Spinal cord (tissue), 10 donors: Measurements from ENCODE around the gene ARHGEF2. TPM values are rescaled to one million over a fixed set of nuclear protein-coding genes. Genes with fewer than 3 reads are reported as not detected.

Source experiments
- DNase-seq, 6 donors: peaks; one replicate each; pipeline versions ENCODE4 v3.0.0 to v3.0.0-alpha.2; 2013 to 2015; ENCODE audit warnings: low spot score in 6 of 6, low read depth in 4 of 6
- H3K27ac ChIP-seq: one replicate; pipeline ENCODE4 v1.5.1; 2013; ENCODE audit warnings: low read depth, low read length, control low read depth
- H3K27me3 ChIP-seq: one replicate; pipeline ENCODE4 v1.6.1; 2013; ENCODE audit warnings: low read length; ENCODE audit not compliant: control insufficient read depth, insufficient read depth
- H3K36me3 ChIP-seq: one replicate; pipeline ENCODE4 v1.6.1; 2013; ENCODE audit warnings: low read length; ENCODE audit not compliant: control insufficient read depth, insufficient read depth
- H3K4me1 ChIP-seq: one replicate; pipeline ENCODE4 v1.6.1; 2013; ENCODE audit warnings: low read length; ENCODE audit not compliant: control insufficient read depth, insufficient read depth
- H3K4me3 ChIP-seq: one replicate; pipeline ENCODE4 v1.5.1; 2013; ENCODE audit warnings: low read depth, low read length, control low read depth
- H3K9me3 ChIP-seq: one replicate; pipeline ENCODE4 v1.6.1; 2013; ENCODE audit warnings: low read length; ENCODE audit not compliant: control insufficient read depth, insufficient read depth
- WGBS: methylation state at CpG from one replicate; pipeline ENCODE4 v1.1.5; 2013; ENCODE audit warnings: missing lambda C conversion rate; ENCODE audit not compliant: insufficient coverage; 5-methylcytosine and 5-hydroxymethylcytosine counted together
- polyA plus RNA-seq, 2 donors: library from polyadenylated mRNA; unstranded; fragments of 120-200 nt; gene quantifications; one replicate each; pipeline ENCODE4 v1.2.1, GENCODE V29; 2013; ENCODE audit not compliant: insufficient read length in 2 of 2
- total RNA-seq, 2 donors: library from RNA; depleted of rRNA in 1 of 2; stranded (reverse); fragments of 120-200 nt in 1 of 2; fragments of >200 nt in 1 of 2; gene quantifications; one replicate each; pipeline versions ENCODE4 v1.2.3 to v1.2.4, GENCODE V29; 2013 to 2014
- donor health status: healthy.

ARHGEF2 gene
- total and polyA plus RNA-seq, 4 donors: 62.1 to 95.5 (median 74.8) TPM

DNA sequence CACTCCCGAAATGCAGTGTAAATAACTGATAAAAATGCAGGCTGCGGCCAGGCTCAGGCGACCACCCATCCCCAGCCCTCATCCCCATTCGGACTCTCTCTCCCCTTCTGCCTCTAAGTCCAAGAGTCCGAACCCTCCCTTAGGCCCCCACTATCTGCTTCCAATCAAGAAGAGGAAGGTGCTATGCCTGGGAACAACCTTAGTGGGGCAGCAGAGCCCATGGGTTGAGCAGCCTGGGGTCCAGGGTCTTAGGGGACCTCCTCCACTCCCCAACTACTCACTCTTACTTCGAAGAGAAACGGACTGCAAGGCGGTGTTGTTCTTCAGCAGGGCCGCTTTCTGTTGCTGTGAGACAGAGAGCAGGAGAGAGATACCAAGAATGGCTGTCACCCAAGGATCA is 12.2 kb downstream of the ARHGEF2 start:
- WGBS: 86% methylated on average over 6 of the region's 9 CpGs
- Histone ChIP-seq H3K27me3 (no peaks in the 10 kb centered on the region), H3K36me3 (peaks cover 82% of the 10 kb centered on the region), H3K4me1 (peaks cover 63% of the 10 kb centered on the region), H3K4me3 (no peak overlapping the region), H3K9me3 (no peaks in the 10 kb centered on the region), H3K27ac (no peak overlapping the region)
- DNase-seq: no peak

DNA sequence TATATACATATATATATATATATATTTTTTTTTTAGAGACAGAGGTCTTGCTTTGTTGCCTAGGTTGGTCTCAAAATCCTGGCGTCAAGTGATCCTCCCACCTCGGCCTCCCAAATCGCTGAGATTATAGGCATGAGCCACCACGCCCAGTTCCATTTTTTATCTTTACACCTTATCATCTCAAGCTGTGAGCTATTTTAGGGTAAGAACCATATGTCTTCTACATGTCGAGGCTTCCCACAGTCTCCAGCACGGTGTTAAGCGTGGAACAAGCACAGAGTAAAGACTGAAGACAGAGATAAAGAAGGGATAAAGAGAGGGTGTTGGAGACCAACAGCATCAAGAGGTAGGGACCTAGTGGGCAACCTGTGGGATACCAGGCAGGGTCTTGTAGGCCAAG is 14.2 kb downstream of the ARHGEF2 start:
- Histone ChIP-seq H3K4me3 (no peak overlapping the region), H3K9me3 (no peaks in the 10 kb centered on the region), H3K4me1 (peaks cover 47% of the 10 kb centered on the region), H3K27ac (no peak overlapping the region), H3K36me3 (peaks cover 91% of the 10 kb centered on the region), H3K27me3 (no peaks in the 10 kb centered on the region)
- no peak for DNase-seq
- 100% methylated on average over 3 of the region's 7 CpGs for WGBS

DNA sequence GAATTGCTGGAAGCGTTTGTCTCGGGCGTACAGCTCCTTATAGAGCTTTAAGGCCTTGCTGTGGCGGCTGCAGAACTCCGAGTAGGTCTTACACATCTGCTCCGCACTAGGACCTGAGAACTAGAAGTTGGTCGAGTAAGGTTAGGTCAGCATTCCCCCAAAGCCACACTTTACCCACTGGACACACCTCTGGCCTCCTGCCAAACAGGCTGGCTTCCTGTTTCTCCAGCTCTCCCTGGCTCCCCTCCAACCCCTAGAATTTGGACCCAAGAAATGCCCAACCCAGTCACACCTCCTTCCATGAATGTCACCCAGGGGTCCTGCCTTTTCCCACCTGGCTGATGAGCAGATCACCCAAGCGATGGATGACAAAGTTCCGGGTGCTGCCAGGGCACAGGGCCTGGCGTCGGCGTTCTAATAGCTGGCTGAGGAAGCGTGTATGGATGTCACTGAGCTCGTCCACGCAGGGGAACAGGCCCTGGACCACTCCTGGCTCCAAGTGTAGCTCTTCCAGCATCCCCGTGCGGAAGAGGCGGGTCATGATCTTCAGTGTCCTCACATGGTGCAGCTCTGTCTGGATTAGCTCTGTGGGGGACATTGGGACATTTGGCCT is 15.6 kb downstream of the ARHGEF2 start:
- H3K4me1 ChIP-seq: peaks cover 32% of the 10 kb centered on the region
- H3K4me3 ChIP-seq: no peak overlapping the region
- WGBS: 94% methylated on average over 16 of the region's 18 CpGs
- no peaks in the 10 kb centered on the region for H3K9me3 ChIP-seq
- no peaks in the 10 kb centered on the region for H3K27me3 ChIP-seq
- H3K27ac ChIP-seq: no peak overlapping the region
- peaks cover 93% of the 10 kb centered on the region for H3K36me3 ChIP-seq
- no peak for DNase-seq

DNA sequence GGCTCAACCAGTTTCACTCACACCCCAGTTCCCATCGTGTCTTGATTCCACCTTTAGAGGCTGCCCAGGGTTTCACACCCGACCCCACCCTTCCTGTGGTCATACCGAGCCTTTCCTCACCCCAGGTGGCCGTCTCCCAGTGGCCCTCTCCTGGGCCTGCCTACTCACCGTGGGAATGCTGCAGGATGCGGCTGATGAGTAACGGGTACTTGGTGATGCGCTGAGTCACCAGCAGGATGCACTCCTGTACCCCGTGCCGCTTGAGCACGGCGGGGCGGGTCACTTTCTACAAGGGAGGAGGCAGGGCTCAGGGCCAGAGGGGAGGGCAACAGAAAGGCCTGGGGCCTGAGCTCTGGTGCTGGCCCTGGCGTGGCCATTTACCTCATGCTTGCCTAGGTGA is 16.4 kb downstream of the ARHGEF2 start:
- peaks cover 91% of the 10 kb centered on the region for H3K36me3 ChIP-seq
- DNase-seq: no peak
- H3K4me1 ChIP-seq: peaks cover 25% of the 10 kb centered on the region
- no peaks in the 10 kb centered on the region for H3K27me3 ChIP-seq
- no peak overlapping the region for H3K27ac ChIP-seq
- WGBS: 82% methylated on average over 14 of the region's 14 CpGs
- no peak overlapping the region for H3K4me3 ChIP-seq
- no peaks in the 10 kb centered on the region for H3K9me3 ChIP-seq

DNA sequence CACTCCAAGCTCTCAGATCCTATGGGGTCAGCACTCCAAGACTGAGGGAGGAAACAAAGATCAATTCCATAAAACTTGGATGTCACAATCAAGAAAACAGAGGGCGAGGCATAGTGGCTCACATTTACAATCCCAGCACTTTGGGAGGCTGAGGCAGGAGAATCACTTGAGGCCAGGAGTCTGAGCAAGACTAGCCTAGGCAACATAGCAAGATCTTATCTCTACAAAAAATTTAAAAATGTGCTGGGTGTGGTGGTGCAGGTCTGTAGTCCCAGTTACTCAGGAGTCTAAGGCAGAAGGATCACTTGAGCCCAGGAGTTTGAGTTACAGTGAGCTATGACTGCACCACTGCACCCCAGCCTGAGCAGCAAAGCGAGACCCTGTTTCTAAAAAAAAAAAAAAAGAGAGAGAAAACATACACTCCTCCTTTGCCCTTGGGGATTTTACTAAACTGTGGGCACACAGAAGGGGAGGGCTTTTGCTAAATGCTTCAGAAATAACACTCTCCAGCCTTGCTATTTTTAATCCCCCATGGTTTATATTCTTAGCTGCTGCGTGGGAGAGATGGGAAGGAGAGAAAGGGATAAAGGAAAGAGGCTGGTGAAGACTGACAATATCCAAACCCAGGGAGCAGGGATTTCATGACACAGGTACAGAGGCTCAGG is 18.1 kb downstream of the ARHGEF2 start:
- H3K4me1 ChIP-seq: peaks cover 16% of the 10 kb centered on the region
- no peak for DNase-seq
- H3K36me3 ChIP-seq: peaks cover 90% of the 10 kb centered on the region
- H3K27ac ChIP-seq: no peak overlapping the region
- no peaks in the 10 kb centered on the region for H3K27me3 ChIP-seq
- WGBS: no CpG with 5 or more reads among the region's 3 CpGs
- H3K9me3 ChIP-seq: no peaks in the 10 kb centered on the region
- H3K4me3 ChIP-seq: no peak overlapping the region

DNA sequence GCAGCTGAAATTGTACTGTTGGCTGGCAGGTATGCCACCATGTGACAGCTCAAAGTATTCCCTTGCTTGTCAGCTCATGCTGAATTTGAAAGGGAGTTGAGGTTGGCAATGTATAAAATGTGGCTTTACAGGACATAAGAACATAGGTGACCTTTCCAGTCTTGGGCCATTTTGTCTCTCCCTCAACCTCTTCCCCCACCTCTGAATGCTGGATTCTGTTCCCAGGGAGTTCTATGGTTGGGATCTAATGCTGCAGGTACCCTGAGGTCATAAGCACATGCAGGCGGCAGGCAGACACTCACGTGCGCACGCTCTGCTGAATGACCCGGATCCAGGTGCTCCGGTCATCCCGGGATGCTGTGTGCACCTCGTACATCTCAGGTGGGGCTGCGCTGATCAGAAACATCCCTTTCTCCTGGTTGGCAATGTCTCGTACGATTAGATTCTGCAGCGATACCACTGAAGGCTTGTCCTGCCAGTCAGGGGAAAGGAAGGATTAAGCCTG is 20.9 kb downstream of the ARHGEF2 start:
- Histone ChIP-seq H3K27ac (no peak overlapping the region), H3K4me1 (peaks cover 11% of the 10 kb centered on the region), H3K4me3 (no peak overlapping the region), H3K27me3 (no peaks in the 10 kb centered on the region), H3K36me3 (peaks cover 87% of the 10 kb centered on the region), H3K9me3 (no peaks in the 10 kb centered on the region)
- WGBS: 94% methylated on average over 12 of the region's 12 CpGs
- DNase-seq: no peak

DNA sequence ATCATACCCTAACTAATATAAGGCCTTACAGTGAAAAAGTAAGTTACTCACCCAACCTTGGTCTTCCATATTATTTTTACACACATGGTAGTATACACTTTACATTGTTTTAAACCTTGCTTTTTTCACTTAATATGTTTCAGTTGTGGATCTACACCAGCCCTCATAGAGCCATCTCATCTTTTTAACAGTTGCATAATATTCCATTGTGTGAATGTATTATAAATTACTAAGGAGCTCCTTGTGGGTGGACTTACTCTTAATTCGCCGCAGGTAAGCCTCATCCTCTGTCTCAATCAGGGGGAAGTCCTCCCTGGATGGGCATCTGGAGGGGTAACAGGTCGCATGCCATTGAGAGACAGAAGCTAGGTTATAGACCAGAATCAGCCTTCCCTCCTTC is 23.7 kb downstream of the ARHGEF2 start:
- no peak overlapping the region for H3K4me3 ChIP-seq
- DNase-seq: no peak
- H3K36me3 ChIP-seq: peaks cover 85% of the 10 kb centered on the region
- H3K27me3 ChIP-seq: no peaks in the 10 kb centered on the region
- WGBS: 90% methylated on average over 3 of the region's 3 CpGs
- H3K4me1 ChIP-seq: no peaks in the 10 kb centered on the region
- H3K9me3 ChIP-seq: no peaks in the 10 kb centered on the region
- no peak overlapping the region for H3K27ac ChIP-seq

- no peaks in the 10 kb centered on the region for H3K4me1 ChIP-seq
- H3K9me3 ChIP-seq: no peaks in the 10 kb centered on the region
- H3K36me3 ChIP-seq: peaks cover 87% of the 10 kb centered on the region
- DNase-seq: no peak
- H3K27me3 ChIP-seq: no peaks in the 10 kb centered on the region
- H3K4me3 ChIP-seq: no peak overlapping the region
- 98% methylated on average over 13 of the region's 13 CpGs for WGBS
- H3K27ac ChIP-seq: no peak overlapping the region
These were observed 25.8 kb downstream of the ARHGEF2 start for GRCh38 chr1:155952505-155952890.

DNA sequence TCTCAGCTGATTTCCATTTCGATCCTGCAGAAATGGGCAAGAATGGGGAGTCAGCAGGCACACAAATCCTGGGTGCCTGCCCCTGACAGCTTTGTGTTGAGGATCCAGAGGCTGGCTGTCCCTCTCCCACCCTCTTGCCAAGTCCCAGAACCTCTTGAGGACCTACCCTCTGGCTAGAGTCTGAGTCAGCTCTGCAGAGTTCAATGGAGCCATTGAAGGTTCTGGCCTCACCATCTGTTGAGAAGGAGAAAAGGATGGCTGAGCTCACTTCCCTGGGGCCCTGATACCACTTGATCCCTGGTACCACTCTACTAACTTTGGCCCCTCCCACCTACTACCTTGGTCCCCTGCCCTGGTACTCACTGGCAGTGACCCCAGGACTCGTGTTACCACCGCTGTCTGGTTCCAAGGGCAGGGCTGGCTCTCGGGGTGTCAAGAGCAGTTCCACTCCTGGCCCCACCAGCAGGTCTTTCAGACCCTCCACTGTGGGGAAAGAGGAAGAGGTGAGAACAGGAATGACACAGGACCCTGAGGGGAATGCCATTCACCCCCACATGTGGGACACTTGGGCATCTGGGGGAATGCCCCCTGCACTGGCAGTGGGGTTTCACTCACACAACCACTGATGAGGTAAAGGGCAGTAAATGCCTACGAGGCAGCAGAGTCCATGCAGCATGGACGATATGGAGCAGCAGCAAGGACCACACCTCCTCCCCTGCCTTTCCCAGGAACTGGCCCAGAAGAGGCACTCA is 26.4 kb downstream of the ARHGEF2 start:
- no peak for DNase-seq
- no peaks in the 10 kb centered on the region for H3K4me1 ChIP-seq
- no peak overlapping the region for H3K27ac ChIP-seq
- no peak overlapping the region for H3K4me3 ChIP-seq
- no peaks in the 10 kb centered on the region for H3K9me3 ChIP-seq
- H3K27me3 ChIP-seq: no peaks in the 10 kb centered on the region
- peaks cover 90% of the 10 kb centered on the region for H3K36me3 ChIP-seq
- 90% methylated on average over 1 of the region's 6 CpGs for WGBS
